HG02943 (cell line): ENCODE results near the gene LHFPL6.

Experiments used
- ATAC-seq: cut with Tn5 transposase; IDR thresholded peaks from one replicate; pipeline ENCODE4 v1.9.1; 2021; ENCODE audit warnings: mild to moderate bottlenecking, low read depth, moderate library complexity; ENCODE audit not compliant: unreplicated experiment

Gene LHFPL6

DNA sequence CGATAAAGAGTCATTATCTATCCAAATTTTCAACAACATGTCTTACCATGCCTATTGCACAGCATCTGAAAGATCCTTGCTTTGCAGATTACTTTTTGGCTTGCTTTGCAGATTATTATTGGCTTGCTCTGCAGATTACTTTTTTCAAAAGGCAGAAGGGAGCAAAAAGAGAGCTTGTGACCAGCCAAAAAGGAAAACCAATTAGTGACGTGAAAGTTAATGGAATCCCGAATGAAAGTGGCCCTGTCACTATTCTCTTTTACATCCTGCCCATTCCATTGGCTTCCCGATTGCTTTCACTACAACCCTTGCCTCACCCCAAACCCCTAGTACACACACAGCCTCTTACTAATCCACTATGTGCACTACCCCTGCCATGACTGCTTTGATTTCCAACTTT lies 81.3 kb downstream of the LHFPL6 start:
- no peak for ATAC-seq

GRCh38 chr13:39516096-39516495 lies 86.9 kb downstream of the LHFPL6 start:
- ATAC-seq = no peak

DNA sequence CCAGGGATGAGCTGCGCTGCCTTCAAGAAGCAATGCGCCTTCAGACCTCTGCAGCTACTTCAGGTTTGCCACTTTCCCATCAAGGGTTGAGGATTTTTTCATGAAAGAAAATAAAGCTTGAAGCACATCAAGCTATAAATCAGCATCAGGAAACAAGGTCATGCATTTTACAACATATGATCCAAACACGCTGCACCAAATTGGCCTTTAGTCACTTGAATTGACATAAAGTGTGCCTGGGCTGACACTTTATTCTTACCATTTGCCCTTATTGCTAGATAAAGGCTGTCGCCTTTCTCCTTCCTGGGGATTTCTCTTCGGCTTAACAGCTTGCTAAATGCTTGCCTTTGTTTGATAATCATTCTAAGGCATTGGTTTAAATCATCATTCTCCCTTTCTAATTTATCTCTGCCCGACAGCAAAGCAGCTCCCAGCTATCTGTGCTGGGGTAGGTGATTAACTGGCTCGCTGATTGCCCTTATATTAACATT lies 87.7 kb downstream of the LHFPL6 start:
- no peak for ATAC-seq

- no peak for ATAC-seq
Measured at GRCh38 chr13:39512687-39513086, 90.3 kb downstream of the LHFPL6 start.

DNA sequence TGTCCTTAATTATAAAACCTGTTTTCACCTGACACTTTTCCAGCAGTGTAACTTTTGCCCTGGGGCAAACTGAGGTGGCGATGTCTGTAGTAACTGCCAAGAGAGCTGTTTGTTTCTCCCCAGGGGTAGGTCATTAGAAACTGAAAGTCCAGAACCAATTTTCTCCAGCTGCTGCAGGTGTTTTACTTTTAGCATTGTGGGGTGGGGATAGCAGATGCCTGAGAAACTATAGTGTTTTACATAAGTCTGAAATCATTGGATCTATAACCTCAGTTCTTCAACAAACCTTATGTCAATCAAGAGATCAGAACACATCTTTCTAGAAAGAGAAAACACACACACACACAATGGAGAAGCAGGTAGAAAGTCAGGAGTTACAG lies 92.7 kb downstream of the LHFPL6 start:
- ATAC-seq = no peak

DNA sequence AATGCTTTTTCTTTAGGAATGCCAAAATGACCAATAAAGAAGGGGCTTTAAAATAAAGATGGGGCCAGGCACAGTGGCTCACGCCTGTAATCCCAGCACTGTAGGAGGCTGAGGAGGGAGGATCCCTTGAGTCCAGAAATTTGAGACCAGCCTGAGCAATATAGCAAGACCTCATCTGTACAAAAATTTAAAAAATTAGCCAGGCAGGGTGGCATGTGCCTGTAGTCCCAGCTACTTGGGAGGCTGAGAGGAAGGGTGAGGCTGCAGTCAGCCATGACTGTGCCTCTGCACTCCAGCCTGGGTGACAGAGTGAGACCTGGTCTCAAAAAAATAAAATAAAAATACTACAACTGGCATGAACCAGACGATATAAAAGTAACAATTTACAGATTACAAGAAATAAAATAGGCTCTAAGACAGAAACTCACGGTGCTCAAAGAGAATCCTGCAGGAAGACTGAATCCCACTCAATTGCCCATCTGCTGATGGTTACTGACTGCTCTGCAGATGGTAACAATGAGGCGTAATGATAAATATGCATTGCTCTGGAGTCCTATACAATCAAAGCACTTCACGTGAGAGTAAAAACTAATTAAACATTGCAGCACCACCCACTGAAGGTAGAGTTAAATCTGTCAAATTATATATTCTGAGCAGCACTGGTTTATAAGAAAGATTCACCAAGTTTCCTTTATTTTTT lies 93.2 kb downstream of the LHFPL6 start:
- ATAC-seq = no peak

GRCh38 chr13:39506559-39507390 lies 96.2 kb downstream of the LHFPL6 start:
- no peak for ATAC-seq

DNA sequence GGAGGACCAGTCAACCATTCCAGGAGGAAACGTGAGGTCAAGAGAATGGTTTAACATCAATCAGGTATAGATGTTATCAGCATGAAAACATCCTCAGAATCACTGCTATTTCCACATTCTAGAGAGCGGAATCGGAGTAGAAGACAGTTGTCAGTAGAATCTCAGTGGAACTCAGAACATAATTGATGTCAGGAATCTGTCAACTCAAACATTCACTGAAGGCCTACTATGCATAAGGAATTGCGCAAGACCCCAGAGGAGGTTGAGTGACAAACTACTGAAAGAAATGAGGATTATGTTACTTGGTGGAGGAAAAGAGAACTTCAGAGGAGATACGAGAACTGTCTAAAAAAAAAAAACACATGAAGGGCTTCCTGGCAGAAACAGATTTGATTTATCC lies 97.8 kb downstream of the LHFPL6 start:
- no peak for ATAC-seq

DNA sequence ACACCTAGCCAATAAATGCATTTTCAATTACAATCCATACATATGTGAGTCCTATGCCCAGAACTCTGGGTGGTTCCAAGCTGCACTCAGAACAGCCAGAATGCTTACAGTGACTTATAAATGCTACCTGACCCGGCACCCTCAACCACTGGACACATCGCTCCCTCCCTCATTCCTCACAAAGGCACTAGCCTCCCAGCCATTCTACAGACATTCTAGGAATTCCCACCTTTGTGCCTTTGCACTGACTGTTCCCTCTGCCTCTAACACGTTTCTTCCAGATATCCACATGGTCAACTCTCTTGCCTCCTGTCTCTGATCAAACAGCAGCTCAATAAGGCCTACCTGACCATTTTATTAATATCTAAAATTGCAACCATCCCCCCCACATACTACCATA lies 99.9 kb downstream of the LHFPL6 start:
- no peak for ATAC-seq

- no peak for ATAC-seq
Measured at GRCh38 chr13:39501702-39502324, 101.2 kb downstream of the LHFPL6 start.

DNA sequence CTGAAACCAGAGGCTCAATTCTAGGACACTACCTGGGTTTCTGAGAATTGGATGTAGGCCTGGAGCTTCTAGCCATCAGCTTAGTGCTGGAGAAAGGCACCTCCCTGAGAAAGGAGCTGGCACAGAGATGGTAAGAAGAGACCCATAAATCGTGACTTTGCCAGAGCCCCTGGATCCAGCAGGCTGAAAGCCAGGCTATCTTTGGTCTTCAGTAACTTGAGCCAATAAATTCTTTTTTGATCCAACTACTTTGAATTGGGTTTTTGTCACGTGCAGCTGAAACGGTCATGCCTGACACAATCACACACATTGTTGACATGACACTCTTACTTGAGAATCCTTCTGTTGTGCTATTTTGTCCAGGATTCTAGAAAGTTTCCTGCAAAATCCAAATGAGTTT lies 103.4 kb downstream of the LHFPL6 start:
- ATAC-seq = no peak

DNA sequence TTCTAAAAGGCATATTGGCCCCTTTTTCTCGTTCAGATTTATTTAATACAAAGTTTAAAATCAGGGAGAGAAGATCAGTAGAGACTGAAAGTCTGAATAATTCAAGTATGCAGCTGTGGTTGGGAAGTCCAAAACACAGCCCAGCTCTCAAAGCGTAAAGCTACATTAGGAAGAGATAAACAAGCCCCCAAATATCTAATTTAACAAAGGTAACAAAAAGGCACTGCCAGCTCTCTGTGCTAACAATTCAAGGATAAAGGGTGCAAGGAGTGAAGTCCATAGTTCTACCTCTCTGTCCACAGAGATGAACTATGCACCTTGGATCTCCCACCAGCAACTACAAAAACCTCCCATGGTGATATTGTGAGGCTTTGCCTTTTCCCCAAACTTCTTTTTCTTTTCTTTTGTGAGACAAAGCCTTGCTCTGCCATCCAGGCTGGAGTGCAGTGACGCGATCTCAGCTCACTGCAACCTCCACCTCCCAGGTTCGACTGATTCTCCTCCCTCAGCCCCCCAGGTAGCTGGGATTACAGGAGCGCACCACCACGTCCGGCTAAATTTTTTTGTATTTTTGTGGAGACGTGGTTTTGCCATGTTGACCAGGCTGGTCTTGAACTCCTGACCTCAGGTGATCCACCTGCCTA lies 104.4 kb downstream of the LHFPL6 start:
- ATAC-seq = no peak

DNA sequence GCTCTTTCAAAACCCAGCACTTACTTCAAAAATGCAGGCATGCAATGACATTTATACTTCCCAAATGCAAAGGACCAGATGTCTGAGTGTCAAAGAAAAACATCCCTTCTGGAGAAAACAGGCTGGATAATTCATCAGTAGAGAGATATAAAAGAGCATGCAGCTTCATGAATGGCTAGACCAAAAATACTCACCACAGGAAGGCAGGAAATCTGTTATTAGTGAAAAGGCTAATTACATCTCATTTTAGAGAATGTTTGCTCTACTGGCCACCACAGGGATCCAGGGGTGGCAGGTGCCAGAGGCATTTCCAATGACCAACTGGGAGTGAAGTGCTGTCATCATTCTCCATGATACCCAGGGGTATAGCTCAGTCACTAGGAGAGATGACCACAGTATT lies 106.5 kb downstream of the LHFPL6 start:
- ATAC-seq = no peak

DNA sequence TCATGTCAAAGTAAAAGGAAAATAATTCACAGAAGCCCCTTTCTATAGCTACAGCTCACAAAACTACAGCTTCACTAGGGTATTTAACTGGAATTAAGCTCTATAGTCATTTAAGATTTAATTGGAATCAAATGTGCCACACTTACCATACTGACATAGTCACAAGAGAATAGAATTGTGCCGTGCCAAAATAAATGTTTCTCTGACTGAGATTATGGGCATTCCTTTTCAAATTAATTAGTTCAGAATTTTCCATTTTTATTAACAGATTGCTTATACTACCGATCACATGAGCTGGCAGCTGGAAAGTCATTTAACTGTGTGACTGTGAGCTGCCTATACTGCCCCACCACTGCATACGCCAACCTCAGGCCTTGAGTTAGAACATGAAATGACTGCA lies 108.4 kb downstream of the LHFPL6 start:
- no peak for ATAC-seq

DNA sequence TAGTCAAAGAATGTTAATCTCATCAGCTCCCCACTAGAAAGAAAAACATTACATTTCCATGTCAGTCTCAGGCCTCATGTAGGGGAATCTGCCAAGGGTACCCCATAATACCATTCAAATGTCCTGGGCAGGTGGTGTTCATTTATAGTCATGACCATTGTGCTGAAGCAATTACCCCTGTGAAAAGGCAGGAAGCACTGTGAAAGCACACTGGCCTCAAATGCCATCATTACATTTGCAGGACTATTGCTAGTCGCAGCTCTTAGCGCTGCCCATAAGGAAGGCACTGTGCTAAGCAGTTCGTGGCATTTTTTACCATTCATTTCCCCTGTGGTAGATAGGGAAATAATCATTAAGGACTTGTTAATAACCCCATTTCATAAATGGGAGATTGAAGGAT lies 109.0 kb downstream of the LHFPL6 start:
- ATAC-seq = no peak

- no peak for ATAC-seq
Measured at GRCh38 chr13:39490136-39490535, 112.9 kb downstream of the LHFPL6 start.

DNA sequence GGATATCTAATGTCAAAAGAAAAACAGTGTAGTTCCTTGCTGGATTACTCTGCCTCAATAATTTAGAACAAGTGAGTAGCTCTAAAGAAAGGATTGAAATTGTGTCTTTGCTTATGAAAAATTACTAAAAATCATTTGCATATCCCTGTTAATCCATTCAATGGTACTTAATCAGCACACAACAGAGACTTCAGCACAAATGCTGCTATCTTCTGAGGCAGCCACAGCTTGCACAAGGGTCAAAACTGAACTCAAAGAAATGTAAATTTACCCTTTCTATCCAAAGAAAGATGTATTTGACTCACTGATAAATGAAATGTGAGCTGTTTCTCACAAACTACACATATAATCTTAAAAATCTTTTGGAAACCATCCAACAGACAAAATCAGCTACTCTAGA lies 116.2 kb downstream of the LHFPL6 start:
- ATAC-seq = no peak

- no peak for ATAC-seq
Measured at GRCh38 chr13:39485314-39485700, 117.7 kb downstream of the LHFPL6 start.

DNA sequence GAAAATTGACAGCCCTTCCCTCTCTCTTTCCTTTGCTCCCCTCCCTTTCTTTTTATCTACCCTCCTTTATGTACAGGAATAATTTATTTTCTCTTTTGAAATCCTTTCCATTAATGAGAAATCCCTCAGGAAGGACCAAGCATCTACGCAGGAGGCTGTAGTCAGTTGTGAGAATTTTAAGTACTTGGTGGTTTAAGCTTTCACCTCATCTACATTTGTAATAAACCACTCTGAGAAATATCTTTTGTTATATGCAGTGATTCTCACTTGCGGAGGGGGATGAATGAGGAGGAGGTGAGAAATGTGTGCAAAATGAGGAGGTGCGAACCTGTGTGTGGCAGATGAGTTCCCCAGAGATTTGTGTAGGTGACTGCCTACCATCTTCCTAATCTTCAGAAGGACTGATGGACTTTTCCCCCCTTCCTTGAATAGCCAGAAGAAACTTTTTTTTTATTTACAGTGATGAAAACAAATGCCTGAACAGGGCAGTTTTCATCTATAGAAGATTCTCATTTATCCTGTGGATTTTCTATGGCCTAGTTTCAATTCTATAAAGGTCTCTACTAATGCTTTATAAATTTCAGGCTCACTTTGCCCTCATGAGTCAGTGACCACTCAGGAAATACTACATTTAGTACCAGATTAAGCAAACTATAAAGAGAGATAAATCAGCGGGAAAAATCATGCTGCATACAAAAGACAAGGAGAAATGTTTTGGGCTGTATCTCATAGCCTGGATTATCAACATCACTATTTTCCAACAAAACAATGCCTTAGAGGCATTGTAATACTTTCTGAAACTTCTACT lies 118.3 kb downstream of the LHFPL6 start:
- ATAC-seq = no peak

- ATAC-seq = no peak
Measured at GRCh38 chr13:39483326-39483725, 119.7 kb downstream of the LHFPL6 start.
